Transverse colon (tissue), 3 donors: ENCODE results near the gene VASH2.

ENCODE experiments used
- POLR2A ChIP-seq: fragments of 450-650 bp; IDR thresholded peaks from one replicate; pipeline ENCODE4 v1.6.1; 2016; ENCODE audit warnings: antibody characterized with exemption, mild to moderate bottlenecking, moderate library complexity
- TF ChIP-seq, protein P1 (sequence below), 5 experiments: fragments of 200-600 bp in 3 of 5; fragments of 450-650 bp in 2 of 5; sonication (generic) in 3 of 5; IDR thresholded peaks; 1 replicate in 2 of 5; 2 replicates in 3 of 5; pipeline ENCODE4 v1.5.1; 2016 to 2017; ENCODE audit warnings: antibody characterized with exemption in 5 of 5, inconsistent platforms in 3 of 5, mild to moderate bottlenecking in 2 of 5, moderate library complexity in 1 of 5

DNA sequence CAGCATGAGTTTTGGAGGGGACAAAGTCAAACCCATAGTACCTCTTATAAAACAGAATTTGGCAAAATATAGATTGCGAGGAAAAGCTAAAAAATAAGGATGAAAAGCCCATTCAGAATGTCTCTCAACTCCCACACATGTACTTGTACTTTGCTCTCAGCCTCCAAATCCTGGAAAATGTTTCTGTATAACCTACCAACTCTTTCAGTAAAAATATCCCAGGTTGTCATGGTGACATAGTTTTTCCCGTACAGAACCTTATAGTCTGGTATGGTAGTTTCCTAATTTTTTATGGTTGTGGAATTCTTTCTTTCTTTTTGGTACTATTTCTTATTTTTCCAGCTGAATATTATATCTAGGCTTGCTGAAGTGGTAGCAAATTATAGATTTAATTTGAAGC is 85.2 kb downstream of the VASH2 start:
- no peak for TF ChIP-seq POLR2A
- TF ChIP-seq, protein P1, sequence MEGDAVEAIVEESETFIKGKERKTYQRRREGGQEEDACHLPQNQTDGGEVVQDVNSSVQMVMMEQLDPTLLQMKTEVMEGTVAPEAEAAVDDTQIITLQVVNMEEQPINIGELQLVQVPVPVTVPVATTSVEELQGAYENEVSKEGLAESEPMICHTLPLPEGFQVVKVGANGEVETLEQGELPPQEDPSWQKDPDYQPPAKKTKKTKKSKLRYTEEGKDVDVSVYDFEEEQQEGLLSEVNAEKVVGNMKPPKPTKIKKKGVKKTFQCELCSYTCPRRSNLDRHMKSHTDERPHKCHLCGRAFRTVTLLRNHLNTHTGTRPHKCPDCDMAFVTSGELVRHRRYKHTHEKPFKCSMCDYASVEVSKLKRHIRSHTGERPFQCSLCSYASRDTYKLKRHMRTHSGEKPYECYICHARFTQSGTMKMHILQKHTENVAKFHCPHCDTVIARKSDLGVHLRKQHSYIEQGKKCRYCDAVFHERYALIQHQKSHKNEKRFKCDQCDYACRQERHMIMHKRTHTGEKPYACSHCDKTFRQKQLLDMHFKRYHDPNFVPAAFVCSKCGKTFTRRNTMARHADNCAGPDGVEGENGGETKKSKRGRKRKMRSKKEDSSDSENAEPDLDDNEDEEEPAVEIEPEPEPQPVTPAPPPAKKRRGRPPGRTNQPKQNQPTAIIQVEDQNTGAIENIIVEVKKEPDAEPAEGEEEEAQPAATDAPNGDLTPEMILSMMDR (IDR thresholded peaks at IDR 0.05), result no peak
